Right lobe of liver (tissue), 4 donors: ENCODE data around the gene PHF12.

ENCODE experiments used
- CTCF ChIP-seq, 4 donors: fragments of 200-600 bp in 3 of 4; fragments of 450-650 bp in 1 of 4; IDR thresholded peaks; one replicate each; pipeline versions ENCODE4 v1.5.1 to v1.8.0; 2016 to 2022; ENCODE audit warnings: antibody characterized with exemption in 4 of 4, mild to moderate bottlenecking in 2 of 4
- POLR2A ChIP-seq: fragments of 450-650 bp; IDR thresholded peaks from one replicate; pipeline ENCODE4 v1.6.1; 2017; ENCODE audit warnings: antibody characterized with exemption, mild to moderate bottlenecking
- donor health status: DM: no; HTN: no; CAD: no.
- donor health status: DM: no; HTN: no; CAD: no.
- donor health status: DM: no; HTN: yes; CAD: no.

- TF ChIP-seq CTCF (IDR thresholded peaks at IDR 0.05) (no peak), POLR2A (no peak)
These were observed 3.6 kb upstream of the PHF12 start for GRCh38 chr17:28954886-28955285.
